ENCODE results near the gene HYAL3.

The HYAL3 gene

DNA sequence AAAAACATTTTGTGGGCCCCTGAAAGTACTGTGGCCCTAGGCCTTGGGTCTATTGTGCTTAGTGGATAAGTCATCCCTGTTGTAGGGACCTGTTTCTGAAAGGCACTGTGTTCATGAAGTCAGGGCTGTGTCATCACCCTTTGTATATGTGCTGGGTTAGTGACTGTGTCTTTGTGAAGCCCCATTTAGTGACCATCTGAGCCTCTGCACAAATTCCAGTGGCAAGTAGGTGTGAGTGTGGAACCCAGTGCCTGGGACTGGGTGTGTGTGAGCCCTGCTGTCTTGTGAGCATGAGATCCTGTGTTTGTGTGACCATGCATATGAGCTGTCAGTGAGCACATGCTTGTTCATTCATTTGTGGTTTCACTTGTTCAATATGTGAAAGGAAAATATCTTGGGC, 5.4 kb upstream of the HYAL3 start:
- TF ChIP-seq ZBTB7A (IDR thresholded peaks at IDR 0.05; ENCODE audit: low read depth): no peak
- no peak for TF ChIP-seq TAF1 (IDR thresholded peaks at IDR 0.05; ENCODE audit: low read depth)
- TF ChIP-seq, protein P1, sequence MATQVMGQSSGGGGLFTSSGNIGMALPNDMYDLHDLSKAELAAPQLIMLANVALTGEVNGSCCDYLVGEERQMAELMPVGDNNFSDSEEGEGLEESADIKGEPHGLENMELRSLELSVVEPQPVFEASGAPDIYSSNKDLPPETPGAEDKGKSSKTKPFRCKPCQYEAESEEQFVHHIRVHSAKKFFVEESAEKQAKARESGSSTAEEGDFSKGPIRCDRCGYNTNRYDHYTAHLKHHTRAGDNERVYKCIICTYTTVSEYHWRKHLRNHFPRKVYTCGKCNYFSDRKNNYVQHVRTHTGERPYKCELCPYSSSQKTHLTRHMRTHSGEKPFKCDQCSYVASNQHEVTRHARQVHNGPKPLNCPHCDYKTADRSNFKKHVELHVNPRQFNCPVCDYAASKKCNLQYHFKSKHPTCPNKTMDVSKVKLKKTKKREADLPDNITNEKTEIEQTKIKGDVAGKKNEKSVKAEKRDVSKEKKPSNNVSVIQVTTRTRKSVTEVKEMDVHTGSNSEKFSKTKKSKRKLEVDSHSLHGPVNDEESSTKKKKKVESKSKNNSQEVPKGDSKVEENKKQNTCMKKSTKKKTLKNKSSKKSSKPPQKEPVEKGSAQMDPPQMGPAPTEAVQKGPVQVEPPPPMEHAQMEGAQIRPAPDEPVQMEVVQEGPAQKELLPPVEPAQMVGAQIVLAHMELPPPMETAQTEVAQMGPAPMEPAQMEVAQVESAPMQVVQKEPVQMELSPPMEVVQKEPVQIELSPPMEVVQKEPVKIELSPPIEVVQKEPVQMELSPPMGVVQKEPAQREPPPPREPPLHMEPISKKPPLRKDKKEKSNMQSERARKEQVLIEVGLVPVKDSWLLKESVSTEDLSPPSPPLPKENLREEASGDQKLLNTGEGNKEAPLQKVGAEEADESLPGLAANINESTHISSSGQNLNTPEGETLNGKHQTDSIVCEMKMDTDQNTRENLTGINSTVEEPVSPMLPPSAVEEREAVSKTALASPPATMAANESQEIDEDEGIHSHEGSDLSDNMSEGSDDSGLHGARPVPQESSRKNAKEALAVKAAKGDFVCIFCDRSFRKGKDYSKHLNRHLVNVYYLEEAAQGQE (IDR thresholded peaks at IDR 0.05; ENCODE audit: low read depth): no peak
- no peak for TF ChIP-seq CREB1 (IDR thresholded peaks at IDR 0.05; ENCODE audit: low read depth)
- TF ChIP-seq NFIC (IDR thresholded peaks at IDR 0.05): no peak

DNA sequence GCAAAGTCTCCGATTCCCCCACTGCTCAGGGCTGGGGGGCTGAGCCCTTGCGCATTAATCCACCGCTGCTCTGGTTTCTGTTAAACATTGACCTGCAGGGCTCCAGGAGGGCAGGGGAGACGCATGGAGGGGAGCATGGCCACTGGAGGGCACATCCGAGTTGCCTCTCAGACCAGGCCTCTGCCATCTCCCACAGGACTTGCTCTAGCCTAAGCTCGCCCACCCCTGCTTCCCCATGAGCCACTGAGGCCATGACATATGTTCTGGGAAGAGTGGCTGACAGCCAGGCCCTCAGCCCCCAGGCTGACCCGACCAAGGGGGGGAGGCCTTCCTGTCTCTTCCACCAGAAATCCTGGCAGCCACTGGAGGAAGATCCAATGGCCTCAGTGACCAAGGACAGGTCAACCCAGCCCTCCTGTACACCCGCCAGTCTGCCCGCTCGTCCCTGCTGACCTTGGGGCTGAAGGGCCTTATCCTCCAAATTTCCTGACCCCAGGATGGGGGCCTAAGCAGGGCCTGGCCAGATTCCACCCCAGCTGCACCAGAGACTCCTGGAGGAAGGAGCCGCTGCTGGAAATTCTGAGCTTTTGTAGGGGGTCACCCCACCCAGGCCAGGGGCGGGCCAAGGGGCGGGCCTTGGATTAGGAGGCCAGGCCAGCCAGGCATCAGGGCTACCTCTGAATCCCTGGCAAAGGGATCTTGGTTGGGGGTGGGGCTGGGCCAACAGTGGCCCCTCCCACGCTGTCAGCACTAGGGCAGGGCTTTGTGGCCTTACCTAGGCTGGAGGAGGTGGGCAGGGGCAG, 4.0 kb upstream of the HYAL3 start, which contains the start of gene HYAL1:
HYAL1 (minus strand) TSS at position 562 of the 803 bp plus-strand sequence. CDS start 618 bp downstream, outside the sequence.
- TF ChIP-seq ZBTB7A (IDR thresholded peaks at IDR 0.05; ENCODE audit: low read depth): peak; percentile 44; the same call in 1 of the 2 replicates
- peak; percentile 45 for TF ChIP-seq RAD21 (IDR thresholded peaks at IDR 0.05; ENCODE audit: low read depth)
- TF ChIP-seq, protein P2, sequence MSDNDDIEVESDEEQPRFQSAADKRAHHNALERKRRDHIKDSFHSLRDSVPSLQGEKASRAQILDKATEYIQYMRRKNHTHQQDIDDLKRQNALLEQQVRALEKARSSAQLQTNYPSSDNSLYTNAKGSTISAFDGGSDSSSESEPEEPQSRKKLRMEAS (IDR thresholded peaks at IDR 0.05): no peak

DNA sequence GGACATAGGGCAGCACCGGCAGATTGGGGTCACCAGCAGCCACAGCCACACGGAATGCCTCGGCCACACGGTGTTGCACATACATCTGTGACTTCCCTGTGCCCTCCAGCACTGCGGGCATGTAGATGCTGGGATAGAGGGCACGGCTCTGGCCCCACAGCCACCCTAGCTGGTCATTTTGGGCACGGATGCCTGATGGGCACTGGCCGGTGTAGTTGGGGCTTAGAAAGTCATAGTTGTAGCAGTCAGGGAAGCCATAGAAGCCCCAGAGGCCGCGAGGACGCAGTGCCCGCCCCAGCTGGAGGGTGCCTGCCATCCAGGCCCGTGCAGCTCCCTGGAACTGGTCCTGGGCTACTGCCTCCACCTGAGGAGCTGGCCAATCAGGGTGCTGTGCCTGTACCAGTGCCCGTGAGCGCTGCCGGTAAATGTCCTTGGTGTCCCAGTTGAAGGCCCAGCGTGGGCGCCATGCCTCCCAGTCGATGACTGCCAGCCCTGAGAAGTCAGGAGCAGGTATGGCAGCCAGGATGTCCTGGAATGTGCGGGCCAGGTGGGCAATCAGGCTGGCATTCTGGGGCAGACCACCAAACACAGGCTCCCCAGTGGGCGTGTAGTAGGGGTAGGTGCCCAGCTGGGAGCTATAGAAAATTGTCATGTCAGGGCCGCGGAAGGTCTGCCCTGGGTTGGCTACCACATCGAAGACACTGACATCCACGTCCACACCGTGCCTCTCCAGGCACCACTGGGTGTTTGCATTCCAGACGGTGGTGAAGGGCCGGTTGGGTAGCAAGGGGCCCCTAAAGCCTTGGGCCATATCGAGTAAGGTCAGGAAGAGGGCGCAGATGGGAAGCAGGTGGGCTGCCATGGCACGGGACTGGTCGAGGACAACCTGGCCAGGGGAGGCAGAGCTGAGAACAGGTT, 3.1 kb upstream of the HYAL3 start:
- no peak for TF ChIP-seq CREB1 (IDR thresholded peaks at IDR 0.05; ENCODE audit: low read depth)
- TF ChIP-seq CEBPB (IDR thresholded peaks at IDR 0.05): no peak
- TF ChIP-seq RAD21 (IDR thresholded peaks at IDR 0.05; ENCODE audit: low read depth): no peak
- no peak for TF ChIP-seq ZBTB7A (IDR thresholded peaks at IDR 0.05; ENCODE audit: low read depth)
- no peak for TF ChIP-seq TEAD4 (IDR thresholded peaks at IDR 0.05)
- TF ChIP-seq, protein P3, sequence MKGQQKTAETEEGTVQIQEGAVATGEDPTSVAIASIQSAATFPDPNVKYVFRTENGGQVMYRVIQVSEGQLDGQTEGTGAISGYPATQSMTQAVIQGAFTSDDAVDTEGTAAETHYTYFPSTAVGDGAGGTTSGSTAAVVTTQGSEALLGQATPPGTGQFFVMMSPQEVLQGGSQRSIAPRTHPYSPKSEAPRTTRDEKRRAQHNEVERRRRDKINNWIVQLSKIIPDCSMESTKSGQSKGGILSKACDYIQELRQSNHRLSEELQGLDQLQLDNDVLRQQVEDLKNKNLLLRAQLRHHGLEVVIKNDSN (IDR thresholded peaks at IDR 0.05): no peak
- TF ChIP-seq FOXM1 (IDR thresholded peaks at IDR 0.05; ENCODE audit: borderline replicate concordance, low read depth): no peak
- no peak for TF ChIP-seq TCF12 (IDR thresholded peaks at IDR 0.05; ENCODE audit: low read depth)
- no peak for TF ChIP-seq NFIC (IDR thresholded peaks at IDR 0.05)
- TF ChIP-seq YY1 (IDR thresholded peaks at IDR 0.05; ENCODE audit: low read depth): no peak

DNA sequence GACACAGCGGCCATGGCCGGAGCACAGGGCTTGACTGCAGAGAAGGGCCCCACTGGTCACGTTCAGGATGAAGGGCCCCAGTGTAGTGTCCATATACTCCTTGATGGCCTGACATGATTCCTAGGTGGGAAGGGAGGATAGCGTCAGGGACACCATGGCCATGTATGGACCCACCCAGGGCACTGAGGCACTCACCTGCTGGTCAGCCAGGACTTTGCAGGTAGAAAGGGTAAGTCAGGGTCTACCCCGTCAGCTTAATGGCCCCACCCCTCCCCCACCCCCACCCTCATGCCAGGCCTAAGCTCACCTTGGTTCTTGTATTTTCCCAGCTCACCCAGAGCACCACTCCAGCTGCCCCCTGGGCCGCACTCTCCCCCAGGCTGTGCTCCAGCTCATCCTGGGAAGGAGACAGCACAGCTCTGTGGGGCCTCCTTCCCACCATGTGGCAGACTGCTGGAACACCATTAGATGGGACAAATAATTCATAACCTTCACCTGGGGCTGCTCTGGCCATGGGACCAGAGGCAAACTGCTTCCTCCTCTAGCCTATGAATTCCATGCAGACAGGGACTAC, 1.6 kb upstream of the HYAL3 start:
- TF ChIP-seq CEBPB (IDR thresholded peaks at IDR 0.05) (no peak), CREB1 (IDR thresholded peaks at IDR 0.05; ENCODE audit: low read depth) (no peak)

DNA sequence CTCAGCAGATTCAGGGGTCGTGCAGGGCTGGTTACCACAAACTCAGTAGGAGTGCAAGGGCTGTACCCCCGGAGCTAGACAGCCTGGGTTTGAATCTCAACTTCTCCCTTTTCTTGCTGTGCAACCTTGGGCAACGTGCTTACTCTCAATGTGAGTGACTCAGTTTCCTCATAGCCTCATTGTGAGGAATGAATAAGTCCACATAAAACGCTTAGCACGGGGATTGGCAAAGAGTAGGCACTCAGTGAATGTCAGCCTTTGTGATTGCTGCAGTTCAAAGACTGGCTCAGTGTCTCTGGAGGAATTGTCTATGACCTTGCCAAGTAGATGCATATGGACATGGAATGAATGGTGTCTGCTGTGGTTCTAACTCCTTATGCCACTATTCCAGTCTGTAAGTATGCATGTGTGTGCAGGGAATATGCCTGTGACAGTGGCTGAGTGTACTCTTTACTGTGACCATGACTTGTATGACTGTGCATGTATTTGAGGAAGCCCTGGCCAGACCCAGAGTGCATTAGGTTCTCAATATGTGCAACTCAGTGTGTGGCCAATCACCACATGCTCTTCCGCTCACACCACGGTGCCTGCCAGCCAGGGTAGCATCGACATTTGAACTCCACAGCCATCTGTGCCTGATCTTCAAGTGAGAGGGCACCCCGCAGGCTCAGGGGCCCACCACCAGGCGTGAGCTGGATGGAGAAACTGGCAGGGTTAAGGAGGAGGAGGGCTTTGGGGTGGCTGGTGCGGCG, 900 bp upstream of the HYAL3 start:
- TF ChIP-seq CREB1 (IDR thresholded peaks at IDR 0.05; ENCODE audit: low read depth): no peak
- no peak for TF ChIP-seq CEBPB (IDR thresholded peaks at IDR 0.05)
- no peak for TF ChIP-seq EP300 (IDR thresholded peaks at IDR 0.05; ENCODE audit: borderline replicate concordance)
- TF ChIP-seq, protein P1 (IDR thresholded peaks at IDR 0.05; ENCODE audit: low read depth): no peak
- TF ChIP-seq ZBTB7A (IDR thresholded peaks at IDR 0.05; ENCODE audit: low read depth): no peak
- no peak for TF ChIP-seq EGR1 (IDR thresholded peaks at IDR 0.05)
- TF ChIP-seq TAF1 (IDR thresholded peaks at IDR 0.05; ENCODE audit: low read depth): no peak
- TF ChIP-seq NFIC (IDR thresholded peaks at IDR 0.05): no peak
- TF ChIP-seq RAD21 (IDR thresholded peaks at IDR 0.05; ENCODE audit: low read depth): no peak
- TF ChIP-seq, protein P2 (IDR thresholded peaks at IDR 0.05): no peak
- TF ChIP-seq TEAD4 (IDR thresholded peaks at IDR 0.05): no peak
- TF ChIP-seq, protein P3 (IDR thresholded peaks at IDR 0.05): no peak
- no peak for TF ChIP-seq TCF12 (IDR thresholded peaks at IDR 0.05; ENCODE audit: low read depth)
- TF ChIP-seq YY1 (IDR thresholded peaks at IDR 0.05; ENCODE audit: low read depth): no peak
- TF ChIP-seq FOXM1 (IDR thresholded peaks at IDR 0.05; ENCODE audit: borderline replicate concordance, low read depth): no peak

Data from Ishikawa (cell line).